Calu3 (cell line): ENCODE data around the gene ARHGAP26. TPM values are rescaled to one million over a fixed set of nuclear protein-coding genes. Genes with fewer than 3 reads are reported as not detected.

Experiments
- BruUV-seq: library from RNA; stranded (reverse); fragments of 400-500 nt; replicated peaks from 2 replicates; lab custom pipeline; 2021; lab: Mats Ljungman, UMichigan
- CTCF ChIA-PET: fragments of 300-600 bp; sonication (Branson Sonifier 250); formaldehyde crosslinking; loops from one replicate; lab custom pipeline; 2022; ENCODE audit warnings: antibody characterized with exemption; lab: Charles Lee
- DNase-seq: peaks from one replicate; pipeline ENCODE4 v3.0.0; 2022
- H3K27ac Mint-ChIP-seq: one replicate; pipeline ENCODE4 v1.8.0; 2022; ENCODE audit warnings: mixed read lengths; ENCODE audit not compliant: unreplicated experiment
- H3K27me3 Mint-ChIP-seq: one replicate; pipeline ENCODE4 v1.8.0; 2022; ENCODE audit warnings: mixed read lengths; ENCODE audit not compliant: unreplicated experiment
- H3K36me3 Mint-ChIP-seq: one replicate; pipeline ENCODE4 v1.8.0; 2022; ENCODE audit warnings: mild to moderate bottlenecking, moderate library complexity, mixed read lengths; ENCODE audit not compliant: insufficient read depth, unreplicated experiment
- H3K4me1 Mint-ChIP-seq: one replicate; pipeline ENCODE4 v1.8.0; 2022; ENCODE audit warnings: mild to moderate bottlenecking, low read depth, mixed read lengths; ENCODE audit not compliant: unreplicated experiment
- H3K4me3 Mint-ChIP-seq: one replicate; pipeline ENCODE4 v1.8.0; 2022; ENCODE audit warnings: mild to moderate bottlenecking, low read depth, moderate library complexity, mixed read lengths; ENCODE audit not compliant: unreplicated experiment
- H3K9me3 Mint-ChIP-seq: one replicate; pipeline ENCODE4 v1.8.0; 2022; ENCODE audit warnings: low read depth, mixed read lengths; ENCODE audit not compliant: unreplicated experiment
- intact Hi-C: fragments of 100-400 bp; cut with micrococcal nuclease; formaldehyde crosslinking; loops from one replicate; pipeline ENCODE4 v1.10.0; 2022; ENCODE audit not compliant: unreplicated experiment
- total RNA-seq: library from RNA; stranded (reverse); gene quantifications from 2 replicates; pipeline ENCODE4 v1.2.3, GENCODE V29; 2022
- TF ChIP-seq, protein P1 (sequence below): fragments of 200-600 bp; IDR thresholded peaks from one replicate; pipeline ENCODE4 v1.8.0; 2022; ENCODE audit warnings: antibody characterized with exemption; ENCODE audit not compliant: unreplicated experiment

The ARHGAP26 gene
- total RNA-seq, 1 experiment from 2014 or later, result 118 TPM

GRCh38 chr5:143011585-143011984 lies 241.4 kb downstream of the ARHGAP26 start:
- no TSS peak for BruUV-seq
- CTCF ChIA-PET, result no interaction called here

DNA sequence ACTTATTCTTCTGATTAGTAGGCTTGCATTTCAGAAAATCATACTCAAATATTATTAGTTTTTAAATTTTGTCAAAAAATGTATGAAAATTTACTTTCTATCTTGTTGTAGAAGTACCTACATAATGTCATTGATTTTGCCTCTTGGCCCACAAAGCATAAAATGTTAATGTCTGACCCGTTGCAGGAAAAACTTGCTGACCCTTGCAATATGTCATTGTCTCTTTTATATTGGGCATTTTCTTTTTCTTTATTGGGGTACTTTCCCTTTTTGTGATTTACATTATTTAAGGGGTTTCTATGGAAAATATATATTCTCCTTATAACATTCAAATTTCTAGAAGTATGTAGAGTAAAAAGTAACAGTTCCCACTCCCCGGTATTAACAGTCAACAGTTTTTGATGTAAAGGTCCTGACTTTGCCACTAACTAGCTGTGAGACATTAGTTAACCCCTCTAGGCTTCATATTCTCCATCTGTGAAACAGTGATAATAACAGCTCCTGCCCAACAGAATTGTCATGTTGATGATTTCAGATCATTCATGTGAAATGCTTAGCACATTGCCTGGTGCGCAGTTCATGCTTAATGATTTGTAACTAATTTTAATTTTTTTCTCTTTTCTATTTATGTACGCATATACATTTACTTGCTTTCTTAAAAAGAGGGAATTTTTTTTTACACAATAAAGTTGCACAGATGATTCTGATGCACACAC lies 243.2 kb downstream of the ARHGAP26 start:
- Mint-ChIP-seq H3K36me3 (peaks cover 34% of the 10 kb centered on the region), H3K27ac (no peak overlapping the region), H3K9me3 (no peaks in the 10 kb centered on the region), H3K27me3 (no peaks in the 10 kb centered on the region), H3K4me1 (peaks cover 21% of the 10 kb centered on the region), H3K4me3 (no peak overlapping the region)
- CTCF ChIA-PET, result interaction anchor here (1.1 kb wide), 1 partner anchor 300 kb away, joined by 3 read pairs; no protein-coding TSS in a partner anchor
- no TSS peak for BruUV-seq
- no peak for DNase-seq
- intact Hi-C loops, result no loop called here
- TF ChIP-seq, protein P1, sequence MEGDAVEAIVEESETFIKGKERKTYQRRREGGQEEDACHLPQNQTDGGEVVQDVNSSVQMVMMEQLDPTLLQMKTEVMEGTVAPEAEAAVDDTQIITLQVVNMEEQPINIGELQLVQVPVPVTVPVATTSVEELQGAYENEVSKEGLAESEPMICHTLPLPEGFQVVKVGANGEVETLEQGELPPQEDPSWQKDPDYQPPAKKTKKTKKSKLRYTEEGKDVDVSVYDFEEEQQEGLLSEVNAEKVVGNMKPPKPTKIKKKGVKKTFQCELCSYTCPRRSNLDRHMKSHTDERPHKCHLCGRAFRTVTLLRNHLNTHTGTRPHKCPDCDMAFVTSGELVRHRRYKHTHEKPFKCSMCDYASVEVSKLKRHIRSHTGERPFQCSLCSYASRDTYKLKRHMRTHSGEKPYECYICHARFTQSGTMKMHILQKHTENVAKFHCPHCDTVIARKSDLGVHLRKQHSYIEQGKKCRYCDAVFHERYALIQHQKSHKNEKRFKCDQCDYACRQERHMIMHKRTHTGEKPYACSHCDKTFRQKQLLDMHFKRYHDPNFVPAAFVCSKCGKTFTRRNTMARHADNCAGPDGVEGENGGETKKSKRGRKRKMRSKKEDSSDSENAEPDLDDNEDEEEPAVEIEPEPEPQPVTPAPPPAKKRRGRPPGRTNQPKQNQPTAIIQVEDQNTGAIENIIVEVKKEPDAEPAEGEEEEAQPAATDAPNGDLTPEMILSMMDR, result no peak

More at GRCh38 chr5:143011585-143011984, 241.4 kb downstream of the ARHGAP26 start:
- DNase-seq, result no peak
- intact Hi-C loops, result no loop called here
- Mint-ChIP-seq H3K36me3 (peaks cover 28% of the 10 kb centered on the region), H3K27me3 (no peaks in the 10 kb centered on the region), H3K4me1 (peaks cover 27% of the 10 kb centered on the region), H3K4me3 (no peak overlapping the region), H3K27ac (no peak overlapping the region), H3K9me3 (no peaks in the 10 kb centered on the region)
- TF ChIP-seq, protein P1, result no peak

- Mint-ChIP-seq H3K4me3 (no peak overlapping the region), H3K27ac (no peak overlapping the region), H3K9me3 (no peaks in the 10 kb centered on the region), H3K27me3 (no peaks in the 10 kb centered on the region), H3K4me1 (peaks cover 13% of the 10 kb centered on the region), H3K36me3 (peaks cover 32% of the 10 kb centered on the region)
- CTCF ChIA-PET, result interaction anchor here (1.1 kb wide), 1 partner anchor 301 kb away, joined by 3 read pairs; no protein-coding TSS in a partner anchor
- intact Hi-C loops, result no loop called here
- no TSS peak for BruUV-seq
- TF ChIP-seq, protein P1, result peak; percentile 29
- DNase-seq, result peak; percentile 42
These were observed 244.0 kb downstream of the ARHGAP26 start for GRCh38 chr5:143014017-143014651.

DNA sequence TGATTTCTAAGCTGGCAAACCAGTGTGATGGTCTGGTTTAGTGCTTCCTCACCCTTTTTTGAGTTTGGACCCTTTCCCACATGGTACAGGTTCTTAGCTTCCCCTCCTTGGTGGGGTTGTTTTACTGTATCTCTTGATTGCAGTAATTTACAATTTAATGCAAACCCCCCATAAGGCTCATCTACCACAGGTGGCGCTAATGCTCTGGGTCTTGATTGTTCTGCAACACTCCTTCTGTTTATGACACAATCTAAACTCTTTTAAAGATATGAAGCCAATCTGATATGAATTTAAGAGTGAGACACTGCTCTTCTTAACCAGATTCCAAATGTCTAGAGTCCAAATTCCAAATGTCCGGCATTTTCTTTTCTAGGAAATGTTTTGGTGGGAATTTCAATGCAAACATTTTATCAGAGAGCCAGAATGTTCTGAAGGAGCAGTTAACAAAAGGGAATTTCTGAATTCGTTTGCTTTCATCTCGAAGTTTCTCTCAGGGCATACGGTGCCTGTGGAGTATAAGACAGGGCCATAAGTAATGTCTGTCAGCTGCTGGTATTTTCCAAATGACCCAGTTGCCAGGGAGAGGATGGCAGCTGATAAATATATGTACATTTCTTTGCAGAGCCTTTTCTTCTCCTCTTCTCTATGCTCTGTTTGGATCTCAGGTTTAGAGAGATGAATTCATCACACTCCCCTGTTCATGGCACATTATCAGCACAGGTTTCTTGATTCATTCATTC lies 246.8 kb downstream of the ARHGAP26 start:
- Mint-ChIP-seq H3K27me3 (no peaks in the 10 kb centered on the region), H3K4me1 (peaks cover under 1% of the 10 kb centered on the region), H3K36me3 (peaks cover 33% of the 10 kb centered on the region), H3K4me3 (no peak overlapping the region), H3K9me3 (no peaks in the 10 kb centered on the region), H3K27ac (no peak overlapping the region)
- TF ChIP-seq, protein P1, result peak; percentile 34
- intact Hi-C loops, result no loop called here
- CTCF ChIA-PET, result no interaction called here
- no TSS peak for BruUV-seq
- peak; percentile 25 for DNase-seq
